ENCODE data around the gene SELENOI.
A peak's percentile ranks its signal among the peaks of the same experiment; 100 is the strongest.
"Not testable (repeated sequence)": the region's sequence is repeated elsewhere in the genome, so short reads cannot be mapped to it uniquely, and the experiment has no call there.

The SELENOI gene, protein sequence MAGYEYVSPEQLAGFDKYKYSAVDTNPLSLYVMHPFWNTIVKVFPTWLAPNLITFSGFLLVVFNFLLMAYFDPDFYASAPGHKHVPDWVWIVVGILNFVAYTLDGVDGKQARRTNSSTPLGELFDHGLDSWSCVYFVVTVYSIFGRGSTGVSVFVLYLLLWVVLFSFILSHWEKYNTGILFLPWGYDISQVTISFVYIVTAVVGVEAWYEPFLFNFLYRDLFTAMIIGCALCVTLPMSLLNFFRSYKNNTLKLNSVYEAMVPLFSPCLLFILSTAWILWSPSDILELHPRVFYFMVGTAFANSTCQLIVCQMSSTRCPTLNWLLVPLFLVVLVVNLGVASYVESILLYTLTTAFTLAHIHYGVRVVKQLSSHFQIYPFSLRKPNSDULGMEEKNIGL

DNA sequence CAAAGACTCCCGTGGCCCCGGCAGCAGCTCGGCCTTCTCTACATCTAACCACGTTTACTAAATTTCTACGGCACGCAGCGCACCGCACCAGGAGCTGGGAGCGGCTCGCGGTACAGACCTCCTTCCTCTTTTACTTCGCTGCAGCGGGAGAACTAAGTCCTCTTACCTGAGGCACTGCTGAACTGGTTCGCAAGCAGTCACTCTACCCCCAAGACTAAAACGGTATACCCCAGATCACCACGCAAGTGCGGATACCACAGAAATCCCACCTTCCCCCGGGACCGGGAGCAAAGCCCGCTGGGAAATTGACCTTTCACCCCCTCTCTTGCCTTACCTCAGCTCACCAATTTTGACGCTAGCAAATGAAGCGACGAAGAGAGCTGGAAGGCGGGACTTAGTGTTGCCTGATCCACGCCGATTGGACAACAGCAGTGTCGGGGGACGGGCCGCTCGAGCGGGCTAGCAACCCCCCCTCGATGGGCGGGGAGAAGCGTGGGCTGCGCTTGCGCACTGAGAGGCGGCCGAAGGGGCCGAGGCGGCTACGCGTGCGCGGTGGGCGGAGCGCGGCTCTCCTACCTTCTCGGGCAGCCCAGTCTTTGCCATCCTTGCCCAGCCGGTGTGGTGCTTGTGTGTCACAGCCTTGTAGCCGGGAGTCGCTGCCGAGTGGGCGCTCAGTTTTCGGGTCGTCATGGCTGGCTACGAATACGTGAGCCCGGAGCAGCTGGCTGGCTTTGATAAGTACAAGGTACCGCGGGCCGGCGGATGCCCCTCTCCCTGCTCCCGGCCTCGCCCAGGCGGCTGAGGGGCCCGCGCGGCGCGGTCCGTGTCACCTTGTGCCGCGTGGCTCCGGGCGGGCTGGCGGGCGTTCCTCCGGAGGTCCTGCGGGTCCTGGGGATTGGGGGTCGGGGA lies at the start of gene SELENOI:
Gene SELENOI (plus strand): TSS at position 599 of the 909 bp plus-strand sequence. CDS start 90 bp downstream, at position 689.
- Histone ChIP-seq H3K36me3 (ENCODE audit: control insufficient read depth, insufficient read depth, low read length) (no peaks in the 10 kb centered on the region), H3K27me3 (ENCODE audit: control insufficient read depth, insufficient read depth, low read length) (no peaks in the 10 kb centered on the region), H3K4me3 (ENCODE audit: low read depth, low read length) (peak within 1 kb of the TSS; percentile 86), H3K9ac (ENCODE audit: low read depth, low read length) (peak within 1 kb of the TSS; percentile 96), H3K4me1 (ENCODE audit: control insufficient read depth, insufficient read depth, low read length) (peaks cover 3% of the 10 kb centered on the region), H3K9me3 (ENCODE audit: control insufficient read depth, insufficient read depth, low read length) (no peaks in the 10 kb centered on the region)

DNA sequence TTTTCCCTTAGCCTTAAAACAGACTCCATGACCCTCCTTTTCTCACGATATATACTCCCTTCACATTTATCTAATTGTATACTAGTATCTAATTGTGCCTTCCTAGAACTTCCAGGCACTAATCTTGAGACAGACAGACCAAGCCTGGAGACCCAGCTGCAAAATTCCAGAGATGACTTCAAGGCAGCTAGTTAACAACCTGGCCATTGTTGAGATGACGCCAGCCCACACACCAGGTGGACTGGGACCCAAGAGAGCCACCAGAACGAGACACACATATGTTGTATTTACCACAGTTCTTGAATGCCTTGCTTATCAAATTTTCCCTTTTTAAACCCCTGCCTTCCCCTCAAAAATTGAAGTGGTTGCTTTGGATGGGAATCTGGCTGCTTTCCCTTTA lies 48.9 kb upstream of the SELENOI start:
- Histone ChIP-seq H3K36me3 (ENCODE audit: control insufficient read depth, insufficient read depth, low read length) (no peaks in the 10 kb centered on the region), H3K9me3 (ENCODE audit: control insufficient read depth, insufficient read depth, low read length) (no peaks in the 10 kb centered on the region), H3K27me3 (ENCODE audit: control insufficient read depth, insufficient read depth, low read length) (peaks cover 8% of the 10 kb centered on the region), H3K4me1 (ENCODE audit: control insufficient read depth, insufficient read depth, low read length) (peaks cover 4% of the 10 kb centered on the region), H3K9ac (ENCODE audit: low read depth, low read length) (no peak overlapping the region), H3K4me3 (ENCODE audit: low read depth, low read length) (no peak overlapping the region)

DNA sequence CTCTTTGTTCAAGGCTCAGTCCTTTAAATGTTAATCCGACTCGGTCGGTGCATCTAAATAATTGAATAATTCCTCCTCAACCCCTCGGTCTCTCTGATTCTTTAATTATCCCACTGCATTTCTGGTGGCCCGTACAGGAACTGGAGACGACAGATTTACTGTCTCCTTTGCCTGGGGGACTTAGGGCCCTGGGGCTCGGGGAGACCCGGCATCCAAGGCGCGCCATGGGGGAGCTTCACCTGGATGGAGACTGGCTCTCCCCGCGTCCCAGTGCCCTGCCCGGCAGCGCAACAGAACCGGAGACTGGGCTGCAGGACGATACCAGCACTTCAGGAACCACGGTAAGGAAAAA lies 47.7 kb upstream of the SELENOI start:
- Histone ChIP-seq H3K4me1 (ENCODE audit: control insufficient read depth, insufficient read depth, low read length) (peaks cover 4% of the 10 kb centered on the region), H3K36me3 (ENCODE audit: control insufficient read depth, insufficient read depth, low read length) (no peaks in the 10 kb centered on the region), H3K9me3 (ENCODE audit: control insufficient read depth, insufficient read depth, low read length) (no peaks in the 10 kb centered on the region), H3K9ac (ENCODE audit: low read depth, low read length) (peak overlapping the region; percentile 62), H3K4me3 (ENCODE audit: low read depth, low read length) (peak overlapping the region; percentile 54), H3K27me3 (ENCODE audit: control insufficient read depth, insufficient read depth, low read length) (peaks cover 8% of the 10 kb centered on the region)

DNA sequence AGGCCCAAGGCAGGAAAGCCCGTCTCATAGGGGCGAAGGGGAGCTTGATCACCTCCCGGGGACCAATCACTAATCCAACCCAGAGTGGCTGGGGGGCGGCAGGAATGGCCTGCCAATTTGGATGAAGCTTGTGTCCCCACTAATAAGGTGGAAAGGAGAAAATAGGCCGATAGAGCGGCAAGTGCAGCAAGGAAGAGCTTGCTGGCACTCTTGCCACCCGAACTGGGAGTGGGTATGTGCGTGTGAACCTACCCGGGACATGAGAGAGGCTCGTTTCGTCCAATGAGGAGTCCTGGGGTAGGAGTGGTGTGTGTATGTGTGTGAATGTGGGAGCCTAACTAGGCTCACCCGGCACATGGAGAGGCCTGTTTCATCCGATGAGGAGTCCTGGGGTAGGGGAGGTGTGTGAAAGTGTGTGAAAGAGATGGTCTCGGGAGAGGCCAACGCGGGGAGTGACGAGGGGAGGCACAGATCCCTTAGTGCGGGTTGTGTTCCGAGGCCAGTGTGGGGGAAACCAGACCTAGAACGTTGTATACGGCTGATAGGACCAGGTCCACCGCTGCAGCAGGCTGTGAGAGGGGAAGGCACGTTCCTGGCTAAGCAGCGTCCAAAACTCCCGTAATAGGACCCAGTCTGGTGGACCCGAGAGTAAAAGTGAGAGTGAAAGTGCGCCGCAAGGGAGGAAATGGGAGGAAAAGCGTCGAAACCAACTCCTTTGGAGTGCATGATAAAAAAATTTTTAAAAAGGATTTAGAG lies 47.1 kb upstream of the SELENOI start:
- Histone ChIP-seq H3K4me1 (ENCODE audit: control insufficient read depth, insufficient read depth, low read length) (peaks cover 4% of the 10 kb centered on the region), H3K9ac (ENCODE audit: low read depth, low read length) (peak overlapping the region; percentile 62), H3K36me3 (ENCODE audit: control insufficient read depth, insufficient read depth, low read length) (no peaks in the 10 kb centered on the region), H3K4me3 (ENCODE audit: low read depth, low read length) (peak overlapping the region; percentile 54), H3K9me3 (ENCODE audit: control insufficient read depth, insufficient read depth, low read length) (no peaks in the 10 kb centered on the region), H3K27me3 (ENCODE audit: control insufficient read depth, insufficient read depth, low read length) (peaks cover 8% of the 10 kb centered on the region)

DNA sequence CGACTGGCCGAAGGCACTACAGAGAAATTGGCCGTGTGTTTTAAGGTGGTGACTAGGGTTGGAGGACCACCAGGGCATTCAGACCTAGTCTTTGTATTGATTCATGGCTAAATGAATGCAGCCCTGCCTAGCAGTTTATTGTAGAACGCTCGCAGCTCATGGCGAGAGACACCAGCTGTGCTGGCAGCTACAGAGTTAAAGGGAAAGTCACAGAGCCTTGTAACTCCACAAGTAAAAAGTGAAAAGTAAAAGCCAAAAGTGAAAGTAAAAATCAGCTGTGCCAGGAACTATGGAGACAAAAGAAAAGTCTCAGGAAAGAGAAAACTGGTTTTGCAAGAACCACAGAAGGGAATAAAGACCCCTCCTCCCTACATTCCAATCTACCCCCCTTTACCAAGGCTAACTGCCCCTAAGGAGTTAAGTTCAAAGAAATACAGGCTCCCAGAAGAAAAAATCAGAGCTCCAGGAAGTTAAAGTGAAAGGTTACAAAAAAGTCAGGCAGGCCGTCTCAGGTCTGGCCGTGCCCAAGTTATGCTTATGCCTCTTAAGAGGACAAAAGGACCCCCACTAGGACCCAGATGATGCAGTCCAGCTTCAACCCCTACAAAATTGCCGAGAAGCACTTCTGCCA lies 46.4 kb upstream of the SELENOI start:
- Histone ChIP-seq H3K27me3 (ENCODE audit: control insufficient read depth, insufficient read depth, low read length) (peaks cover 8% of the 10 kb centered on the region), H3K4me1 (ENCODE audit: control insufficient read depth, insufficient read depth, low read length) (peaks cover 4% of the 10 kb centered on the region), H3K4me3 (ENCODE audit: low read depth, low read length) (peak overlapping the region; percentile 54), H3K36me3 (ENCODE audit: control insufficient read depth, insufficient read depth, low read length) (no peaks in the 10 kb centered on the region), H3K9me3 (ENCODE audit: control insufficient read depth, insufficient read depth, low read length) (no peaks in the 10 kb centered on the region), H3K9ac (ENCODE audit: low read depth, low read length) (no peak overlapping the region)

DNA sequence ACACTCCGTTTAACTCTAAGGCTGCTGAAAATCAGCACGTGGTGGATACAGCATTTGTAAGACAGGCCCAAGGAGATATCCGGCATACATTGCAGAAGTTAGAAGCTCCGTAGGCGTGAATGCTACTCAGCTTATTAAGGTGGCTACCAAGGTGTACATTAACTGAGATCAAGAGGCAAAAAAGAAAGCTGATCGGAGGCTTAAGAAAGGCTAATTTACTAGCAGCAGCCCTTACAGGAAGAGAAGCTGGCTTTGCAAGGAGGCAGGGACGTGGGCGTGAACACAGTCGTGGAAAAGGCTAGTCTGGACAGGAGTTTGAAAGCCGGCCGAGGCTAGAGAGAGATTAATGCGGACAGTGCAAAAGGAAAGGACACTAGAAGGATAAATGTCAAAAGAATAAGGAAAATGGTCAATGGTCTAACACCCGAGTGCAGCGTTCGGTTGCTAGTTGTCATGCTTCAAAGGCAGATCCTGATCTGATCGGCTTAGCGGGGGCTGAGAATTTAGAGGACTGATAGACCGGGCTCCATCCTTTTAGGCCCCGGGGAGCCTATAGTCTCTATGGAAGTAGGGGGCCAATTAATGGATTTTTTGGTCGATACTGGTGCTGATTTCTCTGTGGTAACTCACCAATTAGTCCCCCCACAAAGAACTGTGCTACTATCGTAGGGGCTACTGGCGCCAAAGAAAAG lies 45.6 kb upstream of the SELENOI start:
- peaks cover 8% of the 10 kb centered on the region for H3K27me3 ChIP-seq (ENCODE audit: control insufficient read depth, insufficient read depth, low read length)
- H3K4me1 ChIP-seq (ENCODE audit: control insufficient read depth, insufficient read depth, low read length) = peaks cover 4% of the 10 kb centered on the region
- H3K9ac ChIP-seq (ENCODE audit: low read depth, low read length) = no peak overlapping the region
- H3K9me3 ChIP-seq (ENCODE audit: control insufficient read depth, insufficient read depth, low read length) = no peaks in the 10 kb centered on the region
- H3K36me3 ChIP-seq (ENCODE audit: control insufficient read depth, insufficient read depth, low read length) = no peaks in the 10 kb centered on the region
- H3K4me3 ChIP-seq (ENCODE audit: low read depth, low read length) = no peak overlapping the region

DNA sequence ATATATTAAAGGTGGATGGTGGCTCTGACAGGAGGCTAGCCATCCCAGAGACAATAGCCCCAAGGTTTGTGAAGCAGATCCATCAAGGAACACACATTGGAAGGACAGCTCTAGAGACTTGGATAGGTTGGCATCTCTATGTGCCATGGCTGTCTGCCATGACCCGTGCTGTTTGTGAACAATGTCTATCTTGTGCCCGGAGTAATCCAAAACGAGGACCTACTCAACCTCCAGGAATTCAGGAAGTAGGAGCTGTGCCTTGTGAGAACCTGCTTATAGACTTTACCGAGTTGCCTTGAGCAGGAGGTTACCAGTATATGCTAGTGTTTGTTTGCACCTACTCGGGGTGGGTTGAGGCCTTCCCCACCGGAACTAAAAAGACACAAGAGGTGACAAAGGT lies 43.1 kb upstream of the SELENOI start:
- no peak overlapping the region for H3K4me3 ChIP-seq (ENCODE audit: low read depth, low read length)
- no peaks in the 10 kb centered on the region for H3K27me3 ChIP-seq (ENCODE audit: control insufficient read depth, insufficient read depth, low read length)
- H3K9ac ChIP-seq (ENCODE audit: low read depth, low read length) = no peak overlapping the region
- no peaks in the 10 kb centered on the region for H3K9me3 ChIP-seq (ENCODE audit: control insufficient read depth, insufficient read depth, low read length)
- H3K4me1 ChIP-seq (ENCODE audit: control insufficient read depth, insufficient read depth, low read length) = peaks cover 4% of the 10 kb centered on the region
- no peaks in the 10 kb centered on the region for H3K36me3 ChIP-seq (ENCODE audit: control insufficient read depth, insufficient read depth, low read length)

DNA sequence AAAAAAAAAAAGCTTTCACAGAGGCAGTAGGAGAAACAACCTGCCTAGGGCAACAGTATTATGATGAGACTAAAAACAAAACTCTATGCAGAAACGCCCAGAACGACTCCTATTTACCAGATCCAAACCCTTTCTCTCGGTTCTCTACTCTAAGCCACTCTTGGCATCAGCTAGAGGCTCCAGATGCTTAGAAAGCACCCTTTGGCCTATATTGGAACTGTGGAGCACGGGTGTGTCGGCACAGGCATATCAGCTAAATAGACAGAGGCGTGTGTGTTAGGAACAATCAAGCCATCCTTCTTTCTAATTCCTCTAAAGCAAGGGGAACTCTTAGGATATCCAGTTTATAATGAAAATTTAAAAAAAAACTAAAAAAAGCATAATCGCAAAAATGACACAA lies 40.8 kb upstream of the SELENOI start:
- H3K36me3 ChIP-seq (ENCODE audit: control insufficient read depth, insufficient read depth, low read length); H3K4me3 ChIP-seq (ENCODE audit: low read depth, low read length); H3K9ac ChIP-seq (ENCODE audit: low read depth, low read length); H3K27me3 ChIP-seq (ENCODE audit: control insufficient read depth, insufficient read depth, low read length); H3K9me3 ChIP-seq (ENCODE audit: control insufficient read depth, insufficient read depth, low read length); H3K4me1 ChIP-seq (ENCODE audit: control insufficient read depth, insufficient read depth, low read length): not testable (repeated sequence)

DNA sequence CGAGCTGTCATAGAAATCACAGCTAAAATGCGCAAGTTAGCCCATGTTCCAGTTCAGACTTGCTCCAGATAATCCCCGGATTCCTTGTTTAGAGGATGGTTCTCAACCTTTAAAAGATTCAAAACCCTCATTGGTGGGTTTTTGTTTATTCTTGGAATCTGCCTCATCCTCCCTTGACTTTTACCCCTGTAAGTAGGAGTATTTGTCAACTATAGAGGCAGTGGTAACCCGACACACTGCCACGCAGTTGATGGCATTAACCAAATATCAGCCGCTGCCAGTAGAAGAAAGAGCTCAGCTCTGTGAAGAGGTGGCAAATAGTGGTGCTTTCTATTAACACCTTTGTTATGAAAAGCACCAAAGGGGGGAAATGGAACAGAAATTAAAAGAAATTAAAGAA lies 40.4 kb upstream of the SELENOI start:
- no peaks in the 10 kb centered on the region for H3K4me1 ChIP-seq (ENCODE audit: control insufficient read depth, insufficient read depth, low read length)
- no peak overlapping the region for H3K4me3 ChIP-seq (ENCODE audit: low read depth, low read length)
- H3K27me3 ChIP-seq (ENCODE audit: control insufficient read depth, insufficient read depth, low read length) = no peaks in the 10 kb centered on the region
- H3K9me3 ChIP-seq (ENCODE audit: control insufficient read depth, insufficient read depth, low read length) = no peaks in the 10 kb centered on the region
- no peak overlapping the region for H3K9ac ChIP-seq (ENCODE audit: low read depth, low read length)
- no peaks in the 10 kb centered on the region for H3K36me3 ChIP-seq (ENCODE audit: control insufficient read depth, insufficient read depth, low read length)

DNA sequence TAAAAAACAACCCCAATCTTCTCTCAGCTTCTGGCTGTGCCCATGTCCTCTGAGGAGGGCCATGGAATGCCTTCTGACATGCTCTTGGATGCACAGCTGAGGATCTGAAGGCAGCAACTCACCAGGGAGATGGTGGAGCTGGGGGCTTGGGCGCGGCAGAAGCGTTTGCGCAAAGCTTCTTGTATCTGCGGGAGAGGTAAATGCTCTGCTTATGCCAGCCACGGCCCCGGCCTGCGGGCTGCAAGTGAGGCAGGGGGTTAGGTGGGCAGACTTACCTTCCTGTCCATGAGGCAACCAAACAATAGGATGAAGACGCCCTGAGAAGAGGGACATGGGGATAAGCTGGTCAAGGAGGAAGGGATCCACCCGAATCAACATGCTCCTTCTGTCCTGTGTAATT lies 36.0 kb upstream of the SELENOI start:
- Histone ChIP-seq H3K4me1 (ENCODE audit: control insufficient read depth, insufficient read depth, low read length) (no peaks in the 10 kb centered on the region), H3K9ac (ENCODE audit: low read depth, low read length) (no peak overlapping the region), H3K36me3 (ENCODE audit: control insufficient read depth, insufficient read depth, low read length) (no peaks in the 10 kb centered on the region), H3K9me3 (ENCODE audit: control insufficient read depth, insufficient read depth, low read length) (no peaks in the 10 kb centered on the region), H3K27me3 (ENCODE audit: control insufficient read depth, insufficient read depth, low read length) (no peaks in the 10 kb centered on the region), H3K4me3 (ENCODE audit: low read depth, low read length) (no peak overlapping the region)

DNA sequence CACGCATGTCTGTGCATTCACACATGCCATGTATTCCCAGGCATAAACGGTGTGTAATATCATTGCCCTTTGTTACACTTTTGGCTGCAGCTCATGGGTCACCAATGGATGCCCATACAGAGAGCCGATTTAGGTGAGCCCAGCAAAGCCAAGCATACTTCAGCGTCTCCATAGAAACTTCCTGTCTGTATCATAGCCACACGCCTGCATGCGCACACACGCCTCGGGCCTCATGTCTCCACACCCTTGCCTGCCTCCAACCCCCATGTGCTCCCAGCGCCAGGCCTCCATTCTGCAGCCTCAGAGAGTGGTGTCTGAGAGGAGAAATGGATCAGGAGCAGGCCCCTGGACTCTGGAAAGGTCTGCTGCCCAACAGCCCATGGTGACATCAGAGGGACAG lies 33.5 kb upstream of the SELENOI start:
- H3K4me1 ChIP-seq (ENCODE audit: control insufficient read depth, insufficient read depth, low read length) = no peaks in the 10 kb centered on the region
- no peak overlapping the region for H3K9ac ChIP-seq (ENCODE audit: low read depth, low read length)
- H3K4me3 ChIP-seq (ENCODE audit: low read depth, low read length) = no peak overlapping the region
- no peaks in the 10 kb centered on the region for H3K36me3 ChIP-seq (ENCODE audit: control insufficient read depth, insufficient read depth, low read length)
- H3K27me3 ChIP-seq (ENCODE audit: control insufficient read depth, insufficient read depth, low read length) = no peaks in the 10 kb centered on the region
- H3K9me3 ChIP-seq (ENCODE audit: control insufficient read depth, insufficient read depth, low read length) = no peaks in the 10 kb centered on the region
